ENCODE results near the gene SOCS2. TPM values are rescaled to one million over a fixed set of nuclear protein-coding genes. Genes with fewer than 3 reads are reported as not detected.
A peak's percentile ranks its signal among the peaks of the same experiment; 100 is the strongest.

Gene SOCS2, protein sequence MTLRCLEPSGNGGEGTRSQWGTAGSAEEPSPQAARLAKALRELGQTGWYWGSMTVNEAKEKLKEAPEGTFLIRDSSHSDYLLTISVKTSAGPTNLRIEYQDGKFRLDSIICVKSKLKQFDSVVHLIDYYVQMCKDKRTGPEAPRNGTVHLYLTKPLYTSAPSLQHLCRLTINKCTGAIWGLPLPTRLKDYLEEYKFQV
- total RNA-seq: 10 to 100 TPM; 14.1 to 19.2 TPM

DNA sequence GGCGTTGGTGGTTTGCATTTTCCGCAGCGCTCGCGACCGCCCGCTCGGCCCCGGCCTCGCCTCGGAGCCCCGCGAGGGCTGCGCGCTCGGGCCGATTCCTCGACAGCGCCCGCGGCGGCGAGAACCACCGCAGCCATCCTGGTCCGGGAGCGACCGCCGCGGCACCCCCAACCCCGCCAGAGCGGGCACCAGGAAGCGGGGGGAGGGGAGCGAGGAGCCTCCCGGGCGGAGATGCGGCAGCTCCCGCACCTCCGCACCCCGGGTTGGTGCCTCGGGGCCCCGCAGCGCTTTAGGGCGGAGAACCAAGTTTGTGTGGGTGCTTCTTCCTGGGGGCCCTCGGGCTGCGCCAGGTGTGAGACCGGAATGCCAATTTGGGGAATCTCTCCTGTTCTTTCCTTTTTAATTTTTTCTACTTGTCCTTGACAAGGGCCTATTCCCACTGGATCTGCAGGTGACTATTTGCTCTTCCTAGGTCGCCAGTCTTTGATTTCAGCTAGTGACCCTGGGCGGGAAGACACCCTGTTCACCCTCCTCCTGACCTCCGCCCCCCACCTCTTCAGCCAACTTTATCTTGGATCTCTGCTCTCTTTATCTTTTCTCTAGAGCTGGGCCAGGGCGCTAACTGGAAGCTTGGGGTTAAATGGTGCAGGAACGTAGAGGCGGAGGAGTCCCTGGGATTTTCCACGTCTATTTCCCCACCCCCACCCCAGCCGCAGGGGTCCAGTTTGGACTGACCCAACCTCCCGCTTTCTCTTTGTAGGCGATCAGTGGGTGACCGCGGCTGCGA, at the start of gene SOCS2:
Gene SOCS2 (plus strand): TSS at position 751 of the 787 bp plus-strand sequence. CDS start 223 bp downstream, outside the sequence.
- Mint-ChIP-seq H3K4me3 (peak within 1 kb of the TSS; percentile 96), H3K4me1 (ENCODE audit: low read depth in 2 of 2) (peaks cover 28 to 34% of the 10 kb centered on the region in 2 donors), H3K36me3 (peaks cover 6% of the 10 kb centered on the region), H3K9me3 (no peaks in the 10 kb centered on the region), H3K27me3 (peaks cover 0 to 7% of the 10 kb centered on the region in 2 donors), H3K27ac (peak within 1 kb of the TSS; percentile 80 to 87)
- ATAC-seq (no peak), DNase-seq (ENCODE audit: low spot score) (peak; percentile 60)

DNA sequence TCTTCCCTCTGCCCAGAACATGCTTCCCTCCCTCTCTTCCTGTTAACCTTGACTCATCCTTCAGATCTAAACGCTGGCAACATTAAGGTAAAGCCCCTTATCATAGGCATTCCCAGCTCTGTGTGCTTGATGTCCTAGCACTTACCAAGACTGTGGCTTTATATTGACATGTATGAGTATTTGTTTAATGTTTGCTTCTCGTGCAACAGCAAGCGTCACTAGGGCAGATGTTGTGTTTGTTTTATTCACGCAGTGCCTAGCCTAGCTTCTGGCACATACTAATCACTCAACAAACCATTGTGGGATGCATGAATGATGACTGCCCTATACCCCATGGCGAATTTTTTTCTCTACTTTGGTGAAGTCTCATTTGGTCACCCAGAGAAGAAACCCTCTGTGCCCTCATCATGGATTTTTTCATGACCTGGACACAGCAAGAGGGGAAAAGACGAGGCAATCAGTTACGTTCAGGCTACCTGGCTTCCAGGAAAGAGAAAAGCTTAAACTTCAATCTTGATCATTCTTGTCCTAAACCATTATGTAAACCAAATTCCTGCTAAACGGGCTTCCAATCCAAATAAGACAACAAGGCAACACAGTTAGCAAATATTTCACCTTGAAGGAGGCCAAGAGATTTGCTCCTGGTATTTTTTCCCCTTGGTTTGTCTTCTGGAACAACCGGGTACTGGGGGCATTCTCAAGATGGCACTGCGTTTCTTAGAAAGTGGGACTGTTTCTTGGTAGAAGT, 47.9 kb upstream of the SOCS2 start:
- Mint-ChIP-seq H3K36me3 (no peaks in the 10 kb centered on the region), H3K27ac (no peak overlapping the region), H3K4me3 (no peak overlapping the region), H3K4me1 (ENCODE audit: low read depth in 2 of 2) (peaks cover 5 to 18% of the 10 kb centered on the region in 2 donors), H3K27me3 (peaks cover 7 to 8% of the 10 kb centered on the region in 2 donors), H3K9me3 (no peaks in the 10 kb centered on the region)
- DNase-seq (ENCODE audit: low spot score): no peak
- no peak for ATAC-seq

GRCh38 chr12:93526786-93527428, 45.6 kb upstream of the SOCS2 start:
- Mint-ChIP-seq H3K36me3 (no peaks in the 10 kb centered on the region), H3K9me3 (no peaks in the 10 kb centered on the region), H3K27me3 (peaks cover 6 to 7% of the 10 kb centered on the region in 2 donors), H3K27ac (no peak overlapping the region), H3K4me3 (no peak overlapping the region), H3K4me1 (ENCODE audit: low read depth in 2 of 2) (peaks cover 8 to 23% of the 10 kb centered on the region in 2 donors)
- DNase-seq (ENCODE audit: low spot score) (no peak), ATAC-seq (no peak)

DNA sequence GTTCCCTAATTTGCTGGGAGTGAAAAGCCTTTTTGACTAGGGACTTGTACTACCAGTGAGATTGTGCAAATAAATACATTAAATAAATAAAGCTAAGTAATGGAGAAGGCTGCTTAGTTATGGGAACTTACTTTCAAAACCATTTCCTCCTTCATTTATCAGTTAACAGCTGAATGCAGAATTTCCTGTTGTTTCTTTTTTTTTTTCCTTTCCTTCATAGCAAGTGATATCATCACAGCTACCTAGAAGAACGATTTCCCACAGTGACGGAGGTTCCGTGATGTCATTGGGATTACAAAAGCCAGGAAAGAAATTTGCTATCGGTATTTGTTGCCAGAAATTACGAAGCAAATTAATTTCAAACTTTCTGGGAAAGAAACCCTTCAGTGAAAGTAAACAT, 42.1 kb upstream of the SOCS2 start:
- H3K4me3 Mint-ChIP-seq: peak overlapping the region; percentile 32
- H3K27me3 Mint-ChIP-seq: peaks cover 0 to 3% of the 10 kb centered on the region in 2 donors
- no peak for DNase-seq (ENCODE audit: low spot score)
- H3K9me3 Mint-ChIP-seq: no peaks in the 10 kb centered on the region
- ATAC-seq: no peak
- peaks cover 8 to 11% of the 10 kb centered on the region in 2 donors for H3K4me1 Mint-ChIP-seq (ENCODE audit: low read depth in 2 of 2)
- H3K27ac Mint-ChIP-seq: peak overlapping the region; percentile 44 to 72
- H3K36me3 Mint-ChIP-seq: no peaks in the 10 kb centered on the region

DNA sequence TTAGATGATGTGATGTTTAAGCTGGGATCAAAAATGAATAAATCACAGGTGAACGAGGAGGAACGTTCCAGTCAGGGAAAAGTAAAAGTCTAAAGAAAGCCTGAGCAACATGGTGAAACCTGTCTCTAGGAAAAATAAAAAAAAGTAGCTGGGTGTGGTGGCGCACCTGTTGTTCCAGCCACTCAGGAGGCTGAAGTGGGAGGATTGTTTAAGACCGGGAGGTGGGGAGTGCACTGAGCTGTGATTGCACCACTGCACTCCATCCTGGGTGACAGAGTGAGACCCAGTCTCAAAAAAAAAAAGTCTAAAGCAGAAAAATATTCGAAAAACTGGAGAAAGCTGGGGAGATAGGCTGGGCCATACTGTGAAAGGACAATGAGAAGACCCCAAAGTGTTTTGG, 39.2 kb upstream of the SOCS2 start:
- H3K4me3 Mint-ChIP-seq: no peak overlapping the region
- ATAC-seq: no peak
- H3K36me3 Mint-ChIP-seq: no peaks in the 10 kb centered on the region
- peaks cover 11% of the 10 kb centered on the region in 2 donors for H3K4me1 Mint-ChIP-seq (ENCODE audit: low read depth in 2 of 2)
- DNase-seq (ENCODE audit: low spot score): no peak
- H3K27me3 Mint-ChIP-seq: no peaks in the 10 kb centered on the region
- H3K27ac Mint-ChIP-seq: no peak overlapping the region
- H3K9me3 Mint-ChIP-seq: no peaks in the 10 kb centered on the region

GRCh38 chr12:93536111-93536765, 36.2 kb upstream of the SOCS2 start:
- Mint-ChIP-seq H3K4me1 (ENCODE audit: low read depth in 2 of 2) (peaks cover 14 to 15% of the 10 kb centered on the region in 2 donors), H3K36me3 (no peaks in the 10 kb centered on the region), H3K4me3 (no peak overlapping the region), H3K27me3 (no peaks in the 10 kb centered on the region), H3K9me3 (no peaks in the 10 kb centered on the region), H3K27ac (no peak overlapping the region)
- no peak for DNase-seq (ENCODE audit: low spot score)
- no peak for ATAC-seq

- Mint-ChIP-seq H3K9me3 (no peaks in the 10 kb centered on the region), H3K27me3 (no peaks in the 10 kb centered on the region), H3K4me3 (no peak overlapping the region), H3K4me1 (ENCODE audit: low read depth in 2 of 2) (peaks cover 21% of the 10 kb centered on the region in 2 donors), H3K27ac (no peak overlapping the region), H3K36me3 (no peaks in the 10 kb centered on the region)
- DNase-seq (ENCODE audit: low spot score): no peak
- ATAC-seq: no peak
Observed at GRCh38 chr12:93536766-93537488, 35.5 kb upstream of the SOCS2 start.

- H3K27ac Mint-ChIP-seq: no peak overlapping the region
- ATAC-seq (no peak), DNase-seq (ENCODE audit: low spot score) (no peak)
- H3K36me3 Mint-ChIP-seq: no peaks in the 10 kb centered on the region
- no peaks in the 10 kb centered on the region for H3K9me3 Mint-ChIP-seq
- H3K4me1 Mint-ChIP-seq (ENCODE audit: low read depth in 2 of 2): peaks cover 24% of the 10 kb centered on the region in 2 donors
- H3K27me3 Mint-ChIP-seq: no peaks in the 10 kb centered on the region
- H3K4me3 Mint-ChIP-seq: no peak overlapping the region
Observed at GRCh38 chr12:93537769-93538168, 34.7 kb upstream of the SOCS2 start.

DNA sequence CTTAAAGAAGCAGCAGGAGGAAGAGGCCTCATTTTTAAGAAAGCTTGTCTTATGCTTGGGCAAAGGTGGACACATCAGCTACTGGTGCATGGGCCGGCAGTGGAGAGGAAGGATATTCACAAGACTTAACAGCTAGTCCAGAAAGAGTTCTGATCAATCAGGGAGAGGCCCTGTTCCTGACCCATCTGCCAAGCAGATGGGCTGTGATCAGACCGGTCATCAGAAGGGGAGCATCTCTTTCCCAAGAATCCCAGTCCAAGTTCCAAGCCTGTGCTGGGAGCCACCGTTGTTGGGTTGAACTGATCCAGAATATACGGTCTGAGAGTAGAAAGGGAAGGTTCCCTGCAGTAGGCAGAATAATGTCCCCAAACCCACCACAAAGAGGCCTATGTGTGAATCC, 32.7 kb upstream of the SOCS2 start:
- H3K36me3 Mint-ChIP-seq: no peaks in the 10 kb centered on the region
- no peak overlapping the region for H3K4me3 Mint-ChIP-seq
- H3K9me3 Mint-ChIP-seq: no peaks in the 10 kb centered on the region
- H3K4me1 Mint-ChIP-seq (ENCODE audit: low read depth in 2 of 2): peaks cover 24% of the 10 kb centered on the region in 2 donors
- H3K27ac Mint-ChIP-seq: peak overlapping the region; percentile 28 to 48
- DNase-seq (ENCODE audit: low spot score) (no peak), ATAC-seq (no peak)
- no peaks in the 10 kb centered on the region for H3K27me3 Mint-ChIP-seq

- no peaks in the 10 kb centered on the region for H3K9me3 Mint-ChIP-seq
- peak overlapping the region; percentile 28 to 48 for H3K27ac Mint-ChIP-seq
- H3K36me3 Mint-ChIP-seq: no peaks in the 10 kb centered on the region
- H3K4me3 Mint-ChIP-seq: peak overlapping the region; percentile 3
- ATAC-seq (no peak), DNase-seq (ENCODE audit: low spot score) (no peak)
- peaks cover 24% of the 10 kb centered on the region in 2 donors for H3K4me1 Mint-ChIP-seq (ENCODE audit: low read depth in 2 of 2)
- no peaks in the 10 kb centered on the region for H3K27me3 Mint-ChIP-seq
Observed at GRCh38 chr12:93540466-93540865, 32.0 kb upstream of the SOCS2 start.

DNA sequence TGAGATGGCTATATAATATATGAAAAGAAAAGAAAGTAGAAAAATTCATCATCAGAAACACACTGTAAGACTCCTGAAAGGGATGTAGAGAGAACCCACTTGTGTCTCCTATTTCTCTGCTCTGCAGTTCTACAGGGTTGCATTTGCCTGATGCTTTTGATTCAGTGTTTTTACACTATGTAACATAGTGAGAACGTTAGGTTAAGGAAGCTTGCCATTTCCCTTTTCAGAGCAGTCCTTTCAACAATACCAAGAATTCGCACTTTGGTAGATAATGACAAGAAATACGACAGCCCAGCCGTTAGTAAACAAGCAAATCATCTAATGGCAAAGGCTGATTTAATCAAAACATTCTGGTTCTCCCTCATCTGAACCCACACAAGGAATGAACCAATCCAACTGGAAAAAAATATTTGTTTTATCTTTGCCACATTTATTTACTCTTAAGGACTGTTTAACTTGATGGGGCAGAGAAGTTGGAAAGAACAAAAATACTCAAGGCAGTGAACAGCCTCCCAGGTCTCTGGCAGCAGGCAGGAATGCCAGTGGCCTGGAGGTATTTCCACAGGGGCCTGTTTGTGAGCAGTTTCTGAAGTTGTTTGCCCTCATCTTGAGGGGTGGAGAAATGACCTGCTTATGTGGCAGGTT, 30.8 kb upstream of the SOCS2 start:
- Mint-ChIP-seq H3K4me1 (ENCODE audit: low read depth in 2 of 2) (peaks cover 24% of the 10 kb centered on the region in 2 donors), H3K36me3 (no peaks in the 10 kb centered on the region), H3K4me3 (peak overlapping the region; percentile 51), H3K9me3 (no peaks in the 10 kb centered on the region), H3K27ac (peak overlapping the region; percentile 28 to 48), H3K27me3 (no peaks in the 10 kb centered on the region)
- ATAC-seq: peak; percentile 63 to 80
- DNase-seq (ENCODE audit: low spot score): no peak

DNA sequence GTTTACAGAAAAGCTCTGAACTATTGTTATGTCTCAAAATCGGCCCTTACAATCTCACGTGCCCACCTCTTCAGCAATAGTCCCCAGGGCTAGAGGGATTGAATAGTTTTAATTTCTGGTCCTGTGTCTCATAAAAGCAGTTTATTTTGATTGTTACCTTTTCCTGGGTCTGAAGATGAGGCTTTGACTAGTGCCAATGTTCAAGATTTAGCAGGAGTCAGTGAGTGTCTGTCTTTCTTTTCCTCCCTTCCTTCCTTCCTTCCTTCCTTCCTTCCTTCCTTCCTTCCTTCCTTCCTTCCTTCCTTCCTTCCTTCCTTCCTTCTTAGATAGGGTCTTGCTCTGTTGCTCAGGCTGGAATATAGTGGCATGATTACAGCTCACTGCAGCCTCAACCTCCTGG, 24.7 kb upstream of the SOCS2 start:
- Mint-ChIP-seq H3K9me3 (no peaks in the 10 kb centered on the region), H3K4me1 (ENCODE audit: low read depth in 2 of 2) (no peaks in the 10 kb centered on the region), H3K4me3 (no peak overlapping the region), H3K36me3 (no peaks in the 10 kb centered on the region), H3K27me3 (no peaks in the 10 kb centered on the region), H3K27ac (no peak overlapping the region)
- DNase-seq (ENCODE audit: low spot score) (no peak), ATAC-seq (no peak)
